HG02642 (cell line): ENCODE data around the gene RASEF.

ENCODE experiments used
- ATAC-seq: cut with Tn5 transposase; IDR thresholded peaks from one replicate; pipeline ENCODE4 v1.9.1; 2021; ENCODE audit warnings: mild to moderate bottlenecking; ENCODE audit not compliant: unreplicated experiment, poor library complexity

The RASEF gene

GRCh38 chr9:83015897-83016296 is 47.0 kb downstream of the RASEF start:
- ATAC-seq, result no peak

GRCh38 chr9:83013867-83014605 is 48.9 kb downstream of the RASEF start:
- no peak for ATAC-seq

GRCh38 chr9:83012922-83013838 is 49.8 kb downstream of the RASEF start:
- ATAC-seq, result no peak

GRCh38 chr9:83012168-83012921 is 50.6 kb downstream of the RASEF start:
- no peak for ATAC-seq

GRCh38 chr9:83011611-83012010 is 51.3 kb downstream of the RASEF start:
- no peak for ATAC-seq

- ATAC-seq, result no peak
Measured at GRCh38 chr9:83007521-83008300, 55.2 kb downstream of the RASEF start.

- no peak for ATAC-seq
Measured at GRCh38 chr9:83006378-83006777, 56.6 kb downstream of the RASEF start.

GRCh38 chr9:83005963-83006362 is 57.0 kb downstream of the RASEF start:
- ATAC-seq, result no peak

- no peak for ATAC-seq
Measured at GRCh38 chr9:83005361-83005760, 57.6 kb downstream of the RASEF start.

- ATAC-seq, result no peak
Measured at GRCh38 chr9:83002329-83002728, 60.6 kb downstream of the RASEF start.

- no peak for ATAC-seq
Measured at GRCh38 chr9:83000765-83001164, 62.2 kb downstream of the RASEF start.

GRCh38 chr9:82998409-82998808 is 64.5 kb downstream of the RASEF start:
- ATAC-seq, result no peak

GRCh38 chr9:82997476-82998140 is 65.3 kb downstream of the RASEF start:
- ATAC-seq, result no peak

GRCh38 chr9:82996941-82997340 is 66.0 kb downstream of the RASEF start:
- no peak for ATAC-seq

GRCh38 chr9:82993856-82994605 is 68.9 kb downstream of the RASEF start:
- ATAC-seq, result no peak

GRCh38 chr9:82991671-82992070 is 71.3 kb downstream of the RASEF start:
- ATAC-seq, result no peak

GRCh38 chr9:82989929-82990328 is 73.0 kb downstream of the RASEF start:
- no peak for ATAC-seq

GRCh38 chr9:82988488-82988887 is 74.5 kb downstream of the RASEF start:
- no peak for ATAC-seq
